NCI-H510A treated with DMSO at 0.1 percent for 48 hours (cell line): Measurements from ENCODE around the gene BBX.

Experiments used
- DNase-seq: peaks from one replicate; lab custom pipeline; 2025; lab: John Stamatoyannopoulos, UW

Gene BBX

GRCh38 chr3:107846279-107846852, 323.6 kb downstream of the BBX start:
- DNase-seq: peak; percentile 20

DNA sequence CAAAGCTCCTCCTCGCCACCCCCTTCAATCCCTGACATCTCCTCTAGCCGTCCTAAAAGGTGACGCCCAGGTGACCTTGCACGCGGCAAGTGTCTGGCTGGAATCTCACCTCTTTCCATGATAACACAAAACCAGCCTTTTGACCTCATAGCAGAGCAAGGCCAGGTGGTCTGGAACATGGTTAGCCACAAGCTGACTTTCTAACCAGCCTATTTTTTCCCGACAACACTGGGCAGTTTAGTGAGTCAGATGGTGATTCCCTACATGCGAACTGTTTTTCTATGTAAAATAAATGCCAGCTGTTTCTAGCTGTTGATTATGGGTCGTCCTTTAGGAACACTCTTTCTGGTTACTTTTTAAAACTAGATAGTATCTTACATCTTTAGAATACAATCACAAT, 325.0 kb downstream of the BBX start:
- no peak for DNase-seq

GRCh38 chr3:107848351-107848915, 325.7 kb downstream of the BBX start:
- no peak for DNase-seq

DNA sequence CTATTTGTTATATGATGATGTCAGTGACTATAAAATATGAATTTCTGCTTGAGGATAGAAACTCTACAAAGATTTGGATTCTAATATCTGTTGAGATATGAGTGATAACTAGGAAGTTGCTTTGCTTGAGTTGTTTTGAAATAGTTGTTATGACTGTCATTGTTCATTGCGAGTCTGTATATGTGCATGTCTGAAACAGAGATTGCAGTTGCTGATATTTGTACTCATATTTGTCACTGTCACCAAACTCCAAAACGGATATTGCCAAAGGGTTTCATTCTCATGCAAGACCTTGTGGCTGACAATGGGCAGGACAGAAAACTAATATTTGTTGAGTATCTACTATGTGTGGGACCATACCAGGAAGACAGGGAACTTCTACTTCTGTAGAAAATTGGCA, 327.9 kb downstream of the BBX start:
- no peak for DNase-seq

DNA sequence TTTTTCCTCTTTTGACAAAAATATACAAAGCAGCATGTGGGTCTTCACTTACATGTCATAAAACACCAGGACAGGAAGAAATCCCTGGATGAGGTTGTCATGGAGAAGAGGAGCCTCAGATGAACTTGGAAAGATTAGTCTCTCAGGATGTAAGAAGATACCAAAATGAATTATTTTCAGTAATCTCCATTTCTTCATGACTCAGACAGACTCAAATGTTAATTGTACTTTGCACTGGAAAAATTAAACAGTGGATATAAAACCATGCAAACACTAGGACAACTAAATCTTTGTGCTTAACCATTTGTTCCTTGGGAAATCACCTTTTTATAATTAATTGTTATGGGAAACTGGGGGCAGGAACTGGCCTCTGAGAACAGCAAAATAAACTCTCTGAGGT, 331.1 kb downstream of the BBX start:
- no peak for DNase-seq

- no peak for DNase-seq
These were observed 332.0 kb downstream of the BBX start for GRCh38 chr3:107854733-107855132.

- DNase-seq: peak; percentile 13
These were observed 332.9 kb downstream of the BBX start for GRCh38 chr3:107855710-107856109.

- no peak for DNase-seq
These were observed 335.1 kb downstream of the BBX start for GRCh38 chr3:107857854-107858253.

GRCh38 chr3:107858876-107859275, 336.1 kb downstream of the BBX start:
- DNase-seq: no peak
